PFSK-1 (cell line): Measurements from ENCODE around the gene VAT1L.

Experiments used
- FOXP2 ChIP-seq: optimal IDR thresholded peaks from 2 replicates; pipeline ENCODE3; 2011; ENCODE audit warnings: borderline replicate concordance, control low read depth, inconsistent platforms; ENCODE audit not compliant: insufficient read depth; ENCODE audit errors: extremely low read length, extremely low read depth
- POLR2AphosphoS5 ChIP-seq: IDR thresholded peaks from 2 replicates; pipeline ENCODE4 v1.6.1; 2012; ENCODE audit warnings: low read depth, mild to moderate bottlenecking, control low read depth, low read length, moderate library complexity
- REST ChIP-seq, 2 experiments: IDR thresholded peaks; 2 replicates each; pipeline versions ENCODE4 v1.6.1 to v1.8.0; 2011 to 2012; ENCODE audit warnings: low read depth in 2 of 2, low read length in 2 of 2, control low read depth in 1 of 2, inconsistent platforms in 1 of 2, mild to moderate bottlenecking in 1 of 2, moderate library complexity in 1 of 2; ENCODE audit not compliant: insufficient read depth in 1 of 2
- SIN3A ChIP-seq: IDR thresholded peaks from 2 replicates; pipeline ENCODE4 v1.6.1; 2012; ENCODE audit warnings: mild to moderate bottlenecking, low read length, moderate library complexity, borderline replicate concordance; ENCODE audit not compliant: insufficient read depth
- TAF1 ChIP-seq: IDR thresholded peaks from 2 replicates; pipeline ENCODE4 v1.6.1; 2012; ENCODE audit warnings: low read length, control low read depth, borderline replicate concordance; ENCODE audit not compliant: insufficient read depth

The VAT1L gene

DNA sequence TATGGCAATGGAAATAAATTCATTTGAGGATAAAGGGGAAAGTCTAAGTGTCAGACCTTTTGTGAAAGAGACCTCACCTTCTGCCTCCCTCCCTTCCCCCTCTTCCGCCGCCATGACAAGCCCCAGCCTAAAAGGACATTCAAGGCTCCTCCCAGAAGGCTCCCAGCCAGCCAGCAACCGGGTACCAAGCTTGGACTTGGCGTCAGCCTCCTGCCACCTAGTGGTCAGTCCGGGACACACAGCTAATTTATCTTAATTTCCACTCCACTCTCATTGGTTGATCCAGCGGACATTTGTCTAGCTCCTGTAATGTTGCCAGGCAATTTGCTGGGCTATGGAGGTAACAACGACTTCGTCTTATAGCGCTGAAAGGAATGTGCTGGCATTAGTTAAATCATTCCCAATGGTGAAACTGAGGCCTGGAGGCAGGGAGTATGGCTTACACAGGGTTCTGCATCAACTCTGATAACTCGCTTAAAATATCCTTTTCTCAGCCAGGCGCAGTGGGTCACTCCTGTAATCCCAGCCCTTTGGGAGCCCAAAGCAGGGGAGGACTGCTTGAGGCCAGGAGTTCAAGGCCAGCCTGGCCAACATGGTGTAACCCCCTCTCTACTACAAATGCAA lies 214.7 kb downstream of the VAT1L start:
- no peak for TF ChIP-seq SIN3A
- TF ChIP-seq FOXP2, result no peak
- TF ChIP-seq TAF1, result no peak
- no peak for TF ChIP-seq REST (IDR thresholded peaks at IDR 0.05; ENCODE audit: insufficient read depth in 1 of 2, low read depth in 2 of 2, low read length in 2 of 2)
- TF ChIP-seq POLR2AphosphoS5, result no peak

GRCh38 chr16:78004517-78004916 lies 216.2 kb downstream of the VAT1L start:
- TF ChIP-seq SIN3A (no peak), FOXP2 (no peak), REST (IDR thresholded peaks at IDR 0.05; ENCODE audit: insufficient read depth in 1 of 2, low read depth in 2 of 2, low read length in 2 of 2) (no peak), POLR2AphosphoS5 (no peak), TAF1 (no peak)

GRCh38 chr16:78005881-78006280 lies 217.5 kb downstream of the VAT1L start:
- no peak for TF ChIP-seq REST (IDR thresholded peaks at IDR 0.05; ENCODE audit: insufficient read depth in 1 of 2, low read depth in 2 of 2, low read length in 2 of 2)
- no peak for TF ChIP-seq FOXP2
- TF ChIP-seq SIN3A, result no peak
- no peak for TF ChIP-seq TAF1
- TF ChIP-seq POLR2AphosphoS5, result no peak

DNA sequence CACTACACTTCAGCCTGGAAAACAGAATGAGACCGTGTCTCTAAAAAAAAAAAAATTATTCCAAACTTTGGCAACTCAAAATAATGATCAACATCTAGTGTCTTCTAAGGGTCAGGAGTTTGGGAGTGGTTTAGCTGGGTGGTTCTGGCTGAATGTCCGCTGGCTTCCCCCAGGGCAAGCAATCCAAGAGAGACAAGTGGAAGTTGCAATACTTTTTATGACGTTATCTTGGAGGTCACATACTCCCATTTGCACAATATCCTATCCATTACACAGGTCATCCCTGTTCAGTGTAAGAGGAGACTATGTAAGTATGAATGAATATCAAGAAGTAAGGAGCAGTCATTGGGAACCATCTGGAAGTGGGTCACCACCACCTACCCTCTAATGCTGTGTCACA lies 218.8 kb downstream of the VAT1L start:
- TF ChIP-seq POLR2AphosphoS5 (no peak), FOXP2 (no peak), TAF1 (no peak)

- TF ChIP-seq SIN3A (no peak), FOXP2 (no peak), POLR2AphosphoS5 (no peak), REST (IDR thresholded peaks at IDR 0.05; ENCODE audit: insufficient read depth in 1 of 2, low read depth in 2 of 2, low read length in 2 of 2) (no peak), TAF1 (no peak)
These were observed 234.1 kb downstream of the VAT1L start, which contains the start of gene CLEC3A for GRCh38 chr16:78022347-78023060. Gene CLEC3A (plus strand): TSS chr16:78022548. CDS start chr16:78022627, 79 bp downstream.
